ENCODE measurements around the gene PPP1R27. TPM values are rescaled to one million over a fixed set of nuclear protein-coding genes. Genes with fewer than 3 reads are reported as not detected.
A peak's percentile ranks its signal among the peaks of the same experiment; 100 is the strongest.

The PPP1R27 gene
- total RNA-seq, 5 donors from 2014 or later (not counting 1 experiment from before 2014, with no cell fraction given), result not detected

GRCh38 chr17:81854974-81855774, 20.3 kb upstream of the PPP1R27 start:
- CTCF ChIA-PET, result interaction anchor here (0.6 kb wide), 3 partner anchors 118 to 514 kb away, joined by 4 read pairs; partner anchors contain the start of gene SLC25A10 (in 1 of the 2)

GRCh38 chr17:81852237-81852636, 17.4 kb upstream of the PPP1R27 start:
- ATAC-seq (replicated peaks in 1 of 4), result no peak
- Mint-ChIP-seq H3K27ac (no peak overlapping the region), H3K4me1 (peaks cover 0 to 4% (median 3%) of the 10 kb centered on the region in 3 donors), H3K27me3 (no peaks in the 10 kb centered on the region), H3K4me3 (no peak overlapping the region), H3K36me3 (peaks cover 14% of the 10 kb centered on the region), H3K9me3 (no peaks in the 10 kb centered on the region)
- no peak for DNase-seq
- Histone ChIP-seq H3K27me3 (replicated peaks in 1 of 2; ENCODE audit: control insufficient read depth in 2 of 2, extremely low read depth in 1 of 2, insufficient read depth in 2 of 2, low read length in 1 of 2) (no peaks in the 10 kb centered on the region), H3K27ac (ENCODE audit: low read length) (no peak overlapping the region), H3K4me3 (ENCODE audit: control insufficient read depth in 1 of 2, extremely low read depth in 1 of 2, low read length in 1 of 2) (no peak overlapping the region), H3K4me1 (ENCODE audit: control insufficient read depth in 1 of 2, extremely low read depth in 1 of 2, insufficient read depth in 2 of 2, low read length in 2 of 2) (peaks cover 0 to 3% of the 10 kb centered on the region in 2 experiments), H3K9me3 (no peaks in the 10 kb centered on the region), H3K36me3 (ENCODE audit: control insufficient read depth in 2 of 2, extremely low read depth in 1 of 2, insufficient read depth in 1 of 2, low read length in 1 of 2) (peaks cover 8 to 58% of the 10 kb centered on the region in 2 donors)
- ChIA-PET POLR2A (no interaction called here), CTCF (no interaction called here)
- WGBS (ENCODE audit: insufficient coverage), result over 99% methylated on average over 11 of the region's 12 CpGs

More at GRCh38 chr17:81854974-81855774, 20.3 kb upstream of the PPP1R27 start:
- Histone ChIP-seq H3K4me1 (ENCODE audit: control insufficient read depth in 1 of 2, extremely low read depth in 1 of 2, insufficient read depth in 2 of 2, low read length in 2 of 2) (peaks cover 7 to 31% of the 10 kb centered on the region in 2 experiments), H3K36me3 (ENCODE audit: control insufficient read depth in 2 of 2, extremely low read depth in 1 of 2, insufficient read depth in 1 of 2, low read length in 1 of 2) (peaks cover 13 to 65% of the 10 kb centered on the region in 2 donors), H3K27me3 (replicated peaks in 1 of 2; ENCODE audit: control insufficient read depth in 2 of 2, extremely low read depth in 1 of 2, insufficient read depth in 2 of 2, low read length in 1 of 2) (no peaks in the 10 kb centered on the region), H3K4me3 (ENCODE audit: control insufficient read depth in 1 of 2, extremely low read depth in 1 of 2, low read length in 1 of 2) (no peak overlapping the region), H3K27ac (ENCODE audit: low read length) (no peak overlapping the region), H3K9me3 (no peaks in the 10 kb centered on the region)
- no peaks in the 10 kb centered on the region for H3K27me3 Mint-ChIP-seq
- no peaks in the 10 kb centered on the region for H3K9me3 Mint-ChIP-seq
- H3K4me3 Mint-ChIP-seq, result no peak overlapping the region
- no peak for DNase-seq
- H3K27ac Mint-ChIP-seq, result no peak overlapping the region
- peaks cover 22% of the 10 kb centered on the region for H3K36me3 Mint-ChIP-seq
- H3K4me1 Mint-ChIP-seq, result peaks cover 7 to 28% (median 27%) of the 10 kb centered on the region in 3 donors
- ATAC-seq (replicated peaks in 1 of 4), result peak in 2 of 4 experiments; percentile 39 to 50
- POLR2A ChIA-PET, result interaction anchor here in 1 of 2 donors (0.7 kb wide), 1 partner anchor 152 kb away, joined by 3 read pairs; the partner anchor contains the start of gene MRPL12
- 94% methylated on average over 23 of the region's 29 CpGs for WGBS (ENCODE audit: insufficient coverage)

- WGBS (ENCODE audit: insufficient coverage), result 94% methylated on average over 16 of the region's 16 CpGs
- CTCF ChIA-PET, result no interaction called here
- Histone ChIP-seq H3K4me1 (ENCODE audit: control insufficient read depth in 1 of 2, extremely low read depth in 1 of 2, insufficient read depth in 2 of 2, low read length in 2 of 2) (peaks cover 0 to 3% of the 10 kb centered on the region in 2 experiments), H3K27me3 (replicated peaks in 1 of 2; ENCODE audit: control insufficient read depth in 2 of 2, extremely low read depth in 1 of 2, insufficient read depth in 2 of 2, low read length in 1 of 2) (no peaks in the 10 kb centered on the region), H3K27ac (ENCODE audit: low read length) (no peak overlapping the region), H3K36me3 (ENCODE audit: control insufficient read depth in 2 of 2, extremely low read depth in 1 of 2, insufficient read depth in 1 of 2, low read length in 1 of 2) (peaks cover 9 to 66% of the 10 kb centered on the region in 2 donors), H3K9me3 (no peaks in the 10 kb centered on the region), H3K4me3 (ENCODE audit: control insufficient read depth in 1 of 2, extremely low read depth in 1 of 2, low read length in 1 of 2) (no peak overlapping the region)
- Mint-ChIP-seq H3K4me3 (no peak overlapping the region), H3K9me3 (no peaks in the 10 kb centered on the region), H3K27me3 (no peaks in the 10 kb centered on the region), H3K27ac (no peak overlapping the region), H3K4me1 (peaks cover 0 to 3% (median 2%) of the 10 kb centered on the region in 3 donors), H3K36me3 (peaks cover 14% of the 10 kb centered on the region)
- POLR2A ChIA-PET, result no interaction called here
- DNase-seq, result no peak
- ATAC-seq (replicated peaks in 1 of 4), result no peak
These were observed 16.6 kb upstream of the PPP1R27 start for GRCh38 chr17:81851423-81851822.

- Histone ChIP-seq H3K36me3 (ENCODE audit: control insufficient read depth in 2 of 2, extremely low read depth in 1 of 2, insufficient read depth in 1 of 2, low read length in 1 of 2) (peaks cover 11 to 70% of the 10 kb centered on the region in 2 donors), H3K4me1 (ENCODE audit: control insufficient read depth in 1 of 2, extremely low read depth in 1 of 2, insufficient read depth in 2 of 2, low read length in 2 of 2) (no peaks in the 10 kb centered on the region), H3K27ac (ENCODE audit: low read length) (no peak overlapping the region), H3K27me3 (replicated peaks in 1 of 2; ENCODE audit: control insufficient read depth in 2 of 2, extremely low read depth in 1 of 2, insufficient read depth in 2 of 2, low read length in 1 of 2) (no peaks in the 10 kb centered on the region), H3K4me3 (ENCODE audit: control insufficient read depth in 1 of 2, extremely low read depth in 1 of 2, low read length in 1 of 2) (no peak overlapping the region), H3K9me3 (no peaks in the 10 kb centered on the region)
- ChIA-PET CTCF (no interaction called here), POLR2A (no interaction called here)
- no peak for DNase-seq
- Mint-ChIP-seq H3K27ac (no peak overlapping the region), H3K36me3 (peaks cover 22% of the 10 kb centered on the region), H3K4me3 (no peak overlapping the region), H3K27me3 (no peaks in the 10 kb centered on the region), H3K9me3 (no peaks in the 10 kb centered on the region), H3K4me1 (no peaks in the 10 kb centered on the region)
- WGBS (ENCODE audit: insufficient coverage), result 100% methylated on average over 3 of the region's 12 CpGs
- ATAC-seq (replicated peaks in 1 of 4), result no peak
These were observed 14.6 kb upstream of the PPP1R27 start for GRCh38 chr17:81849457-81849856.

- Histone ChIP-seq H3K4me3 (ENCODE audit: control insufficient read depth in 1 of 2, extremely low read depth in 1 of 2, low read length in 1 of 2) (no peak overlapping the region), H3K27ac (ENCODE audit: low read length) (no peak overlapping the region), H3K9me3 (no peaks in the 10 kb centered on the region), H3K4me1 (ENCODE audit: control insufficient read depth in 1 of 2, extremely low read depth in 1 of 2, insufficient read depth in 2 of 2, low read length in 2 of 2) (no peaks in the 10 kb centered on the region), H3K27me3 (replicated peaks in 1 of 2; ENCODE audit: control insufficient read depth in 2 of 2, extremely low read depth in 1 of 2, insufficient read depth in 2 of 2, low read length in 1 of 2) (no peaks in the 10 kb centered on the region), H3K36me3 (ENCODE audit: control insufficient read depth in 2 of 2, extremely low read depth in 1 of 2, insufficient read depth in 1 of 2, low read length in 1 of 2) (peaks cover 15 to 65% of the 10 kb centered on the region in 2 donors)
- POLR2A ChIA-PET, result no interaction called here
- CTCF ChIA-PET, result interaction anchor here in 1 of 2 donors (0.7 kb wide), 1 partner anchor 21 kb away, joined by 5 read pairs; no protein-coding TSS in a partner anchor
- H3K4me3 Mint-ChIP-seq, result no peak overlapping the region
- no peak overlapping the region for H3K27ac Mint-ChIP-seq
- H3K4me1 Mint-ChIP-seq, result no peaks in the 10 kb centered on the region
- H3K27me3 Mint-ChIP-seq, result no peaks in the 10 kb centered on the region
- ATAC-seq (replicated peaks in 1 of 4) (no peak), DNase-seq (no peak)
- 97% methylated on average over 19 of the region's 24 CpGs for WGBS (ENCODE audit: insufficient coverage)
- H3K36me3 Mint-ChIP-seq, result peaks cover 20% of the 10 kb centered on the region
- H3K9me3 Mint-ChIP-seq, result no peaks in the 10 kb centered on the region
These were observed 12.2 kb upstream of the PPP1R27 start for GRCh38 chr17:81846743-81847689.
